ENCODE data around the gene UQCRHL. TPM values are rescaled to one million over a fixed set of nuclear protein-coding genes. Genes with fewer than 3 reads are reported as not detected.

Gene UQCRHL
- total RNA-seq, 2 experiments from 2014 or later = 1.9 to 2.0 TPM

DNA sequence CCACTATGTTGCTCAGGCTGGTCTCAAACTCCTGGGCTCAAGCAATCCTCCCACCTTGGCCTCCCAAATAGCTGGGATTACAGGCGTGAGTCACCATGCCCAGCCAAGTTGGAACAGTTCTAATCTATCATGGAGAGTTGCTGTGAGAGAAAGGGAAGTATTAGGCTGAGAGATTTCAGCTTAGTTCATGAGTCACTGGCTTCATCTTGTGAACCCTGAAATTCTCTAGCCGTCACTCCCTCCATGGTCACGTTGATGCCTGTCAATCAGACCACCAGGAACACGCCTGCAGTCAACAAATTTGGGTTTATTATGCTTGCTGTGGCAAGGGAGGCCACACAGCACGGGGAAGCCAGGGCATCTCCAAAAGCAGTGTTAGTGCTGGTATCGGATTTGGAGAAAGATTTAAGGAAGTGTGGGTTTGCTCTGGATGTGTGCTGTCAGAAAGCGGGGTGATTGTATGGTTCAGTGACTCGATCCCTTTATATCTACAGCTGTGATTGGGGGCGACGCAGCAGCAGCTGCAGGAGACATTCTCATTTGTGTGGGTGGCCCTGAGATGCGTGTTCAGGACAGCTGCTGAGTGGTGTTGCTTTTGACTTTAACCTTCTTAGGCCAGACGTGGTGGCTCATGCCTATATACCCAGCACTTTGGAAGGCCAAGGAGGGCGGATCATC, 18.7 kb downstream of the UQCRHL start:
- DNase-seq = no peak
- H3K27ac Mint-ChIP-seq = no peak overlapping the region
- H3K4me1 Mint-ChIP-seq = peaks cover 3% of the 10 kb centered on the region
- H3K27me3 Mint-ChIP-seq = peaks cover 4% of the 10 kb centered on the region
- no peak overlapping the region for H3K4me3 Mint-ChIP-seq
- no peaks in the 10 kb centered on the region for H3K9me3 Mint-ChIP-seq
- no peaks in the 10 kb centered on the region for H3K36me3 Mint-ChIP-seq

DNA sequence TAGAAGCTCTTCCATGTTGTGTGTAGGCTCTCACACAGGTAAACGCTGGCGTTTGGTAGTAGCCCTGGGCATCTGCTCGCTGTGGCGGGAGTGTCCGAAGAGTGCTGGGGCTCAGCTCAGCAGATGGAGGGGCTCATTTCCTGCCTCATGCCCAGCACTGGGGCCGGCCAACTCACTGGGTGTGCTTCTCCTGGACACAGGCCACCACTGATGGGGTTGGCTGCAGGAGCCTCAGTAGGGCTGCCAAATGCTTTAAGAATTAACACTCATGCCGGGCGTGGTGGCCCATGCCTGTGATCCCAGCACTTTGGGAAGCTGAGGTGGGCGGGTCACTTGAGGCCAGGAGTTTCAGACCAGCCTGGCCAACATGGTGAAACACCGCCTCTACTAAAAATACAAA, 20.9 kb downstream of the UQCRHL start:
- no peaks in the 10 kb centered on the region for H3K9me3 Mint-ChIP-seq
- no peak overlapping the region for H3K27ac Mint-ChIP-seq
- no peaks in the 10 kb centered on the region for H3K36me3 Mint-ChIP-seq
- no peaks in the 10 kb centered on the region for H3K4me1 Mint-ChIP-seq
- H3K4me3 Mint-ChIP-seq = no peak overlapping the region
- no peak for DNase-seq
- H3K27me3 Mint-ChIP-seq = peaks cover 4% of the 10 kb centered on the region

DNA sequence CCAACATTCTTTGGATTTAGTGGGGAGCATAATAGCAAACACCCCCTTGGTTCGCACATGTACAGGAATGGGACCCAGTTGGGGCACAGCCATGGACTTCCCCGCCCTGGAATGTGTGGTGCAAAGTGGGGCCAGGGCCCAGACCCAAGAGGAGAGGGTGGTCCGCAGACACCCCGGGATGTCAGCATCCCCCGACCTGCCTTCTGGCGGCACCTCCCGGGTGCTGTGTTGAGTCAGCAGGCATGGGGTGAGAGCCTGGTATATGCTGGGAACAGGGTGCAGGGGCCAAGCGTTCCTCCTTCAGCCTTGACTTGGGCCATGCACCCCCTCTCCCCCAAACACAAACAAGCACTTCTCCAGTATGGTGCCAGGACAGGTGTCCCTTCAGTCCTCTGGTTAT, 21.8 kb downstream of the UQCRHL start:
- Mint-ChIP-seq H3K4me1 (no peaks in the 10 kb centered on the region), H3K36me3 (no peaks in the 10 kb centered on the region), H3K9me3 (no peaks in the 10 kb centered on the region), H3K4me3 (no peak overlapping the region), H3K27me3 (peaks cover 4% of the 10 kb centered on the region), H3K27ac (no peak overlapping the region)
- DNase-seq = no peak

DNA sequence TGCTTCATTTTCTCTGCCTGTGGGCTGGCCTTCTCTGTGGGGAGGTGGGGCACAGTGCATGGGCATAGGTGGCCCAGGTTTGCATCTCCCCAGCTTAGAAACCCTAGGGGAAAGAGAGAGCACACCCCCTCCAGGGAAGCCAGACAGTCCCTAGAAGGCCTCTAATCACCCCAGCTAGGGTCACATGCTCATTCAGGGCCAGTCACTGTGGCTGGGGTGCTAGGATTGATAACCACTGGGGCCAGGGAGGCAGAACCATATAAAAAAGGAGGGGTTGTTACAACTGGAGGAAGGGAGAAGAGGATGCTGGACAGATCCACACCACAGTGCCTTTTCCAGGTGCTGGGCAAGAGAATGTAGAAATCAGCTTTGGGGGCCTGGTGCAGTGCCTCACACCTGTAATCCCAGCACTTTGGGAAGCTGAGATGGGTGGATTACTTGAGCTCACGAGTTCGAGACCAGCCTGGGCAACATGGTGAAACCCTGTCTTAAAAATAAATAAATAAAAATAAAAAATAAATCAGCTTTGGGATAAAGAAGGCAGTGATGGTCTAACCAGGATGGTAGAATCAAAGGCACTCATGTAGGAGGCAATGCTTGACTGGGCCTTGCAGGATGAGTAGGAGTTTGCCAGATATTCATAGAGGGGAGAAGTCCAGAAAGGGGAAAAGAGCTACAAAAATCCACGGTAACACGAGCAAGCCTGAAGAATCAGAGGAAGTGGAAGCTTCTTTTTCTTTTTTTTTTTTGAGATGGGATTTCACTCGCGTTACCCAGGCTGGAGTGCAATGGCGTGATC, 29.3 kb downstream of the UQCRHL start:
- DNase-seq = no peak
- Mint-ChIP-seq H3K4me1 (no peaks in the 10 kb centered on the region), H3K27me3 (no peaks in the 10 kb centered on the region), H3K4me3 (no peak overlapping the region), H3K36me3 (no peaks in the 10 kb centered on the region), H3K9me3 (no peaks in the 10 kb centered on the region), H3K27ac (no peak overlapping the region)

DNA sequence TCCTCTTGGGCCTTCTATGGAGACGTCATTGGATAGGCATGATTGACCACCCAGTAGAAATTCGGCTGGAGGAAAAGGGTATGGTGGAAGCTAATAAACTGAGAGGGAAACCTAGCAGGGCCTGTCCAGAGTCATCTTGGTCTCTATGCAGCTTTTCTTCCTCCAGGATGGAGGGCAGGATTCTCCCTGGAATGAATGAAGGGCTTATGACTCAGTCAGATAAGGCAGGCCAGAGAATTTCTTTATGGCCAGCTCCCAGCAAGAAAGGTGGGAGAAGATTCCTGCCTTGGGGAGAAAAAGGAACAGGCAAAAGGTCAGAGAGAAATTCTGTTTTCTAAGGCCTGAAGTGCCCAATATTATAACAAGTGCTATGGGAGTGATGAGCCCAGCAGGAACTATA, 31.7 kb downstream of the UQCRHL start:
- Mint-ChIP-seq H3K27me3 (peaks cover 10% of the 10 kb centered on the region), H3K9me3 (no peaks in the 10 kb centered on the region), H3K36me3 (no peaks in the 10 kb centered on the region), H3K4me3 (no peak overlapping the region), H3K4me1 (no peaks in the 10 kb centered on the region), H3K27ac (no peak overlapping the region)
- DNase-seq = no peak

DNA sequence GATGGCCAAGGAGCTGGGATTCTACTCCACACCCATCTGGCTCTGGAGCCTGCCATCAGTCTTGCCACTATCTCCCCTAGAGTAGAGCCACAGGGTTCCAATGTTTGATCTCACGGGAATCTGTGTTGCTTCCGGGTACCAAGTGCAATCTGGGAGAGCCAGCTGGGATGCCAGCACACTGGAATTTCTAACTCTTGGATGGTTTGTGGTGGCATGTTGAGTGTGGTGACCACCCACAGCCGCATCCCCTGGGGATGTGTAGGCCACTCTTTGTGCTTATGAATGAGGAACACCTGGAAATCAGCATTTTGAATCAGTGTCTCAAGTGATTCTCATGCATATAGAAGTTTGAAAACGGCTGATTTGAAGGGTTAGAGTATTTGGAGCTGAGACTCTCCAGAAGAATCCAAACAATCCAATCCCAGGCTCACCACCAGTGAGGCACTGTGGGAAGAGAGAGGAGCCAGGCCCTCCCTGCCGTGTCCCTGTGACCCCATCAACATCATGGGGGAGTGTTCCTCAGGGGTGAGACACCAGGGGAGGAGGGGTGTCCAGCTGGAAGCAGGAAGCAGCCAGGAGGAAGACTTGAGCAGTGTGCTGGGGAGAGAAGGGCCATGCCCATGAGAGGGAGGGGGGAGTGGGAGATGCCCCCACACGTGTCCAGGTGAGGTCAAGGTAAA, 35.5 kb downstream of the UQCRHL start:
- no peak overlapping the region for H3K27ac Mint-ChIP-seq
- H3K9me3 Mint-ChIP-seq = no peaks in the 10 kb centered on the region
- DNase-seq = no peak
- H3K4me1 Mint-ChIP-seq = no peaks in the 10 kb centered on the region
- no peak overlapping the region for H3K4me3 Mint-ChIP-seq
- peaks cover 10% of the 10 kb centered on the region for H3K27me3 Mint-ChIP-seq
- no peaks in the 10 kb centered on the region for H3K36me3 Mint-ChIP-seq

DNA sequence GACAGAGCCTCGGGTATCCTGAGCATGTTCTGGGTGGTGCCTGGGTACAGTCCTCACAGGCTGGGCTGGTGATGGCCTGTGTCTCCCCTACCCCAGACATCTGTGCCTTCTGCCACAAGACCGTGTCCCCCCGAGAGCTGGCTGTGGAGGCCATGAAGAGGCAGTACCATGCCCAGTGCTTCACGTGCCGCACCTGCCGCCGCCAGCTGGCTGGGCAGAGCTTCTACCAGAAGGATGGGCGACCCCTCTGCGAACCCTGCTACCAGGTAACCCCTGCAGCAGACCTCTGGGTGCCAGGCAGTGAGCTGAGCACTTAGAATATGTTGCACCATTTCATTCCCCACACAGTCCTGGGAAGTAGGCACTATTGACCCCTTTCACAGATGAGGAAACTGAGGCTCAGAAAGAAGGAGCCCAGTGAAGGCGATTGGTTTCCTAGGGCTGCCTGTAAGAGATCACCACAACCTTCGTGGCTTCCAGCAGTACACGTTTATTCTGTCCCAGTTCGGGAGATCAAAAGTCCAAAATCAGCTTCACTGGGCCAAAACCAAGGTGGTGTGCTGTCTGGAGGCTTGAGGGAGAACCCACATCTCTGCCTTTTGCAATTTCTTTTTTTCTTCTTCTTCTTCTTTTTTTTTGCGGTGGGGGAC, 37.0 kb downstream of the UQCRHL start:
- H3K27me3 Mint-ChIP-seq = peaks cover 10% of the 10 kb centered on the region
- H3K27ac Mint-ChIP-seq = no peak overlapping the region
- no peaks in the 10 kb centered on the region for H3K4me1 Mint-ChIP-seq
- H3K9me3 Mint-ChIP-seq = no peaks in the 10 kb centered on the region
- no peak overlapping the region for H3K4me3 Mint-ChIP-seq
- no peaks in the 10 kb centered on the region for H3K36me3 Mint-ChIP-seq
- DNase-seq = no peak

DNA sequence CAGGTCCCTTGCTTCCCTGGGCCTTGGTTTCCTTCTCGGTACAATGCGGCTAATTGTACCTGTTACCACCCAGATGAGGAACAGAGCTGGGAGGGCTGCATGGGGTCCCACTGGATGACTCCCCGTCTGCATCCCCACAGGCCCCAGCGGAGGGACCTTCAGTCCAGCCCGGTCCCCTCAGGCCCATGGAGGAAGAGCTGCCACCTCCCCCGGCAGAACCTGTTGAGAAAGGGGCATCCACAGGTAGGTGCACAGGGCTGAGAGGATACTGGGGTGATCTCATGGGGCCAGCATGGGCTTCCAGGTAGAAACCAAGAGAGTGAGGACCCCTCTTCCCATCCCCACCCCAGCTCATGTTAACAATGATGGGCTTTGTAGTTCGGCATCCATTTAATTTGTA, 39.1 kb downstream of the UQCRHL start:
- Mint-ChIP-seq H3K4me3 (no peak overlapping the region), H3K4me1 (no peaks in the 10 kb centered on the region), H3K9me3 (no peaks in the 10 kb centered on the region), H3K36me3 (no peaks in the 10 kb centered on the region), H3K27me3 (peaks cover 10% of the 10 kb centered on the region), H3K27ac (no peak overlapping the region)
- no peak for DNase-seq

DNA sequence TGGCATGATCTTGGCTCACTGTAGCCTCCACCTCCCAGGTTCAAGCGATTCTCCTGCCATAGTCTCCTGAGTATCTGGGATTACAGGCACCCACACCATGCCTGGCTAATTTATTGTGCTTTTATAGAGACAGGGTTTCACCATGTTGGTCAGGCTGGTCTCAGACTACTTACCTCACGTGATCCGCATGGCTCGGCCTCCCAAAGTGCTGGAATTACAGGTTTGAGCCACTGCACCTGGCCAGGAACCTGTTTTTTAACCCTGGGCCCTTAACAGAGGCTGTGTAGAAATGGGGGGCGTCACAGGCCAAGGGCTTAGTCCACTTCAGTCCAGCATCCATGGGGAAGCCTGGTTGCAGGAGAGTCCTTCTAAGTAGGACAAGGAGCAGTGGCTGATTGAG, 39.5 kb downstream of the UQCRHL start:
- Mint-ChIP-seq H3K9me3 (no peaks in the 10 kb centered on the region), H3K27ac (no peak overlapping the region), H3K4me3 (no peak overlapping the region), H3K36me3 (no peaks in the 10 kb centered on the region), H3K4me1 (no peaks in the 10 kb centered on the region), H3K27me3 (peaks cover 10% of the 10 kb centered on the region)
- DNase-seq = no peak

DNA sequence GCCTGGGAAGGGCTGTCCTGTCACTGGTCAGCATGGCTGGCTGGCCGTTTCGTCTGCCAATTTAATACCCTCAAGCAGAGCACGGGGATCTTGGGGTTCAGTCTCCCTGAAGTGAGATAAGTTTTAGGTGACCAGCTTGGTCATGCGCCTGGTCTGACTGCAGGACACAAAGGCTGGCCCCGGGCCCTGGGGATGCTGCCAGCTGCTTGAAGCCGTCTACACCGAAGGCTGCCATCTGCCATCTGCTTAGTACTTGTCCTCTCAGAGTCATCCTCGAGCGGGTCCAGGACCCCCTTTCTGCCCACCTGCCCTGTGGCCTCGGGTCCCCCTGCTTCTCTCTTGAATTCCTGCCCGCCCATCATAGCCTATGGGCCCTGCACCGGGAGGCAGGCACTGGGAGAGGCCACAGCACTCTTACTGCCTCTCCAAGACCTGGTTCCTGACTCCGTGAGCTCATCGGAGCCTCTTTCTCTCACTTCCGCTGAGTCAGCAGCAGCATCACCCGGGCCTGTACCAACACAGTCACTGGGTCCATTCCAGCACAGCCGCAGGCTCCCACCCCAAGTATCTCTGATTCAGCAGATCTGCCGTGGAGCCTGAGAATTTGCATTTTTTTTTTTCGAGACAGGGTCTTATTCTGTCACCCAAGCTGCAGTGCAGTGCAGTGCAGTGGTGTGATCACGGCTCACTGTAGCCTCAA, 41.8 kb downstream of the UQCRHL start:
- H3K4me3 Mint-ChIP-seq = no peak overlapping the region
- no peaks in the 10 kb centered on the region for H3K4me1 Mint-ChIP-seq
- no peak overlapping the region for H3K27ac Mint-ChIP-seq
- H3K9me3 Mint-ChIP-seq = no peaks in the 10 kb centered on the region
- DNase-seq = no peak
- no peaks in the 10 kb centered on the region for H3K36me3 Mint-ChIP-seq
- H3K27me3 Mint-ChIP-seq = peaks cover 17% of the 10 kb centered on the region

DNA sequence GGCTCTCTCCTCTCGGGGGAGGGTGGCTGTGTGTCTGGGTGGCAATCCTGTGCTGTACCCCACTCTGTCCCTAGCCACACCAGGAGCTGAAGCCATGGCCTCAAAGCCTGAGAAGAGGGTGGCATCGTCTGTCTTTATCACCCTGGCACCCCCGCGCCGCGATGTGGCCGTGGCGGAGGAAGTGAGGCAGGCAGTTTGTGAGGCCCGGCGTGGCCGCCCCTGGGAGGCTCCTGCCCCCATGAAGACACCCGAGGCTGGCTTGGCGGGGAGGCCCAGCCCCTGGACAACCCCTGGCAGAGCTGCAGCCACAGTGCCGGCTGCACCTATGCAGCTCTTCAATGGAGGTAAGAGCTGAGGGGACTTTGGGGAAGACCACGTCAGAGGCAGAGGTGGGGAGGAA, 42.6 kb downstream of the UQCRHL start:
- no peaks in the 10 kb centered on the region for H3K4me1 Mint-ChIP-seq
- H3K36me3 Mint-ChIP-seq = no peaks in the 10 kb centered on the region
- no peak for DNase-seq
- no peaks in the 10 kb centered on the region for H3K9me3 Mint-ChIP-seq
- H3K27ac Mint-ChIP-seq = no peak overlapping the region
- H3K4me3 Mint-ChIP-seq = no peak overlapping the region
- H3K27me3 Mint-ChIP-seq = peaks cover 24% of the 10 kb centered on the region

DNA sequence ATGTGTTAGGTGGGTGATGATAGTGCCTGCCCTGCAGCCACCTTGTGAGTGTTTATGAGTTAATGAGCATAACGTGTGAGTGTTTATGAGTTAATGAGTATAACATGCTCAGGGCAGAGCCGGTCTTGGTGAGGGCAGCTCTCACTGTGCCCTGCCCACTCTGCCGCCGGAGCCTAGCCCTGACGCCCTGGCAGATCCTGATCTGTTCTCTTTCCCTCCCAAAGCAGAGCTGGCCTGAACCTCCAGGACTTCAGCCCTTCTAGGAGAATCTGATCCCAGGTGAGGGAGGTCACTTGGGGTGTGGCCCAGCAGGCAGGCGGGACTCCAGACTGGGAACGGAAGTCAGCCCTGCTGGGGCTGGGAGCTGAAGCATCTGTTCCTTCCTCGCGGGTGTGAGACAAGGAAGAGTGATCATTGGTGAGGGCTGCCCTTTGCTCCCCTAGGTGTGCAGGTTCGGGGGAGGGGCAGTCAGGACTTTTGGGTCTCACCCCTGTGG, 43.1 kb downstream of the UQCRHL start:
- no peak overlapping the region for H3K4me3 Mint-ChIP-seq
- H3K4me1 Mint-ChIP-seq = no peaks in the 10 kb centered on the region
- H3K27me3 Mint-ChIP-seq = peaks cover 30% of the 10 kb centered on the region
- no peak overlapping the region for H3K27ac Mint-ChIP-seq
- H3K9me3 Mint-ChIP-seq = no peaks in the 10 kb centered on the region
- H3K36me3 Mint-ChIP-seq = no peaks in the 10 kb centered on the region
- no peak for DNase-seq

DNA sequence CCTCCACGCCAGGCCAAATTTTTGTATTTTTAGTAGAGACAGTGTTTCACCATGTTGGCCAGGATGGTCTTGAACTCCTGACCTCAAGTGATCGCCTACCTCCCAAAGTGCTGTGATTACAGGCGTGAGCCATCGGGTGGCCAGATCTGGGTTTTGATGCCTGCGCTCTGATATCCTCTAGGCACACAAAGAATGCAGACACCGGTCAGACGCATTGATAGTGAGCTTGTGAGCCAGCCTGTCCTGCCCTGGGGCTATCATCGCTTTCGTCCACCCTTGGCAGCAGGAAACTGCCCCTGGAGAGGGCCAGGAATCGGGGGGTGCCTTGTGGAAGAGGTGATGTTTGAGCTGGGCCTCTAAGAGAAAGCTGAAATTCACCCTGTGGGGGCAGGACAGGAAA, 44.9 kb downstream of the UQCRHL start:
- Mint-ChIP-seq H3K27ac (no peak overlapping the region), H3K36me3 (no peaks in the 10 kb centered on the region), H3K4me1 (no peaks in the 10 kb centered on the region), H3K27me3 (peaks cover 40% of the 10 kb centered on the region), H3K9me3 (no peaks in the 10 kb centered on the region), H3K4me3 (no peak overlapping the region)
- DNase-seq = no peak

DNA sequence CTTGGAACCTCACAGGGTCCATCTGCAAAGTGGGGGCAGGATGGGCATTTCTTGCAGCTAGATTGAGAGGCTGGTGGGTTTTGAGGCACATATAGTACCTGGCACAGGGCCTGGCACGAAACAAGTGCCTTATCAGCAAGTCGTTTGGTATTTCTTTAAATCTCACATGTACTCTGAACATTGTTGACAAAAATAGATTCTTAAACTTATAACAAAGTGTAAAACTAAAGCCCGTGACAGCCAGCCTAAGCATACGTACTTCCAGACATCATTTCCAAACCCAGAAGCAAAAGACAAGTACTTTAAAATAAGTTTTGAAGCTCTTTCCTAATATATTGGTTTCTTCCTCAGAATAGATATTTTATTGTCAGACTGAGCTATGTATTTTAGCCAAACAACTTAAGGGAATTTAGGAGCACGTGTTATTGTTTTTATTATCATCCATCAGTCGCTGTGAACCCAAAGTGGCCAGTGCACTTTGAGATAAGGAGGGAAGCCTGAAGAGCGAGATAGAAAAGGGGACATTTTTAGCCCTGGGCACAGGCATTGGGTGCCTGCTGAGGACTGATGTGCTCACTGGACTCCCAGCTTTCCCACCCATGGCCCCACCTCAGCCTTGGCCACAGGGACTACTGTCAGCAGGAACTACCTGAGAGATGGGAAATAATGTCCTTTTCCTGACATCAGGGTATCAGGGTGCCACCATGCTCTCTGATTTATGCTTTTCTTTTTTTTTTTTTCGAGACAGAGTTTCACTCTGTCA, 45.9 kb downstream of the UQCRHL start:
- H3K27ac Mint-ChIP-seq = no peak overlapping the region
- H3K36me3 Mint-ChIP-seq = no peaks in the 10 kb centered on the region
- H3K4me3 Mint-ChIP-seq = no peak overlapping the region
- H3K9me3 Mint-ChIP-seq = no peaks in the 10 kb centered on the region
- H3K4me1 Mint-ChIP-seq = no peaks in the 10 kb centered on the region
- peaks cover 49% of the 10 kb centered on the region for H3K27me3 Mint-ChIP-seq
- no peak for DNase-seq
